Astrocyte of the spinal cord (primary cell): ENCODE results near the gene AURKAIP1.
A peak's percentile ranks its signal among the peaks of the same experiment; 100 is the strongest.

Experiments used
- DNase-seq: peaks from one replicate; pipeline ENCODE4 v3.0.0; 2011; ENCODE audit warnings: low read depth, low spot score
- H3K4me3 ChIP-seq: 2 replicates; pipeline ENCODE4 v1.5.1; 2011; ENCODE audit warnings: low read depth, mild to moderate bottlenecking, low read length, moderate library complexity
- in situ Hi-C: cut with HindIII; loops from 2 replicates; pipeline ENCODE4 v1.10.0; 2017; ENCODE audit warnings: low sequenced_read_pairs
- TF ChIP-seq, protein P1 (sequence below): IDR thresholded peaks from 2 replicates; pipeline ENCODE4 v1.5.1; 2012; ENCODE audit warnings: low read depth, mild to moderate bottlenecking, low read length, inconsistent platforms

Gene AURKAIP1

DNA sequence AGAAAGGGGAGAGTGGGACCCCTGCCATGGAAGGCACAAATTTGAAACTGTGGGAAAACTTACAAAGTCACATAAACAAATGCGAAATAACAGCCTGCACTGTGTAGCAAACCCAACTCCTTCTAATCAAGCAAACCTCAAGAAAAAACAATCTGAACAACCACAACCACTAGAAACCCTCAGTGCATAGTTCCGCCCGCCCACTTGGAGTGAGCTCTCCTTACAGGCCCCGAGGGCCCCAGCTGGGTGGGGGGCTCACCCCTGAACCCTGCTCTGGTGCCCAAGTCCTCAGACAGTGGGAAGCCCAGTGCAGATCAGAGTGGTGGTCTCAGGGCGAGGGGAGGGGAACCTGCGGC lies 15.7 kb downstream of the AURKAIP1 start:
- TF ChIP-seq, protein P1, sequence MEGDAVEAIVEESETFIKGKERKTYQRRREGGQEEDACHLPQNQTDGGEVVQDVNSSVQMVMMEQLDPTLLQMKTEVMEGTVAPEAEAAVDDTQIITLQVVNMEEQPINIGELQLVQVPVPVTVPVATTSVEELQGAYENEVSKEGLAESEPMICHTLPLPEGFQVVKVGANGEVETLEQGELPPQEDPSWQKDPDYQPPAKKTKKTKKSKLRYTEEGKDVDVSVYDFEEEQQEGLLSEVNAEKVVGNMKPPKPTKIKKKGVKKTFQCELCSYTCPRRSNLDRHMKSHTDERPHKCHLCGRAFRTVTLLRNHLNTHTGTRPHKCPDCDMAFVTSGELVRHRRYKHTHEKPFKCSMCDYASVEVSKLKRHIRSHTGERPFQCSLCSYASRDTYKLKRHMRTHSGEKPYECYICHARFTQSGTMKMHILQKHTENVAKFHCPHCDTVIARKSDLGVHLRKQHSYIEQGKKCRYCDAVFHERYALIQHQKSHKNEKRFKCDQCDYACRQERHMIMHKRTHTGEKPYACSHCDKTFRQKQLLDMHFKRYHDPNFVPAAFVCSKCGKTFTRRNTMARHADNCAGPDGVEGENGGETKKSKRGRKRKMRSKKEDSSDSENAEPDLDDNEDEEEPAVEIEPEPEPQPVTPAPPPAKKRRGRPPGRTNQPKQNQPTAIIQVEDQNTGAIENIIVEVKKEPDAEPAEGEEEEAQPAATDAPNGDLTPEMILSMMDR: no peak
- DNase-seq: peak; percentile 83
- in situ Hi-C loops: no loop called here
- H3K4me3 ChIP-seq: no peak overlapping the region

DNA sequence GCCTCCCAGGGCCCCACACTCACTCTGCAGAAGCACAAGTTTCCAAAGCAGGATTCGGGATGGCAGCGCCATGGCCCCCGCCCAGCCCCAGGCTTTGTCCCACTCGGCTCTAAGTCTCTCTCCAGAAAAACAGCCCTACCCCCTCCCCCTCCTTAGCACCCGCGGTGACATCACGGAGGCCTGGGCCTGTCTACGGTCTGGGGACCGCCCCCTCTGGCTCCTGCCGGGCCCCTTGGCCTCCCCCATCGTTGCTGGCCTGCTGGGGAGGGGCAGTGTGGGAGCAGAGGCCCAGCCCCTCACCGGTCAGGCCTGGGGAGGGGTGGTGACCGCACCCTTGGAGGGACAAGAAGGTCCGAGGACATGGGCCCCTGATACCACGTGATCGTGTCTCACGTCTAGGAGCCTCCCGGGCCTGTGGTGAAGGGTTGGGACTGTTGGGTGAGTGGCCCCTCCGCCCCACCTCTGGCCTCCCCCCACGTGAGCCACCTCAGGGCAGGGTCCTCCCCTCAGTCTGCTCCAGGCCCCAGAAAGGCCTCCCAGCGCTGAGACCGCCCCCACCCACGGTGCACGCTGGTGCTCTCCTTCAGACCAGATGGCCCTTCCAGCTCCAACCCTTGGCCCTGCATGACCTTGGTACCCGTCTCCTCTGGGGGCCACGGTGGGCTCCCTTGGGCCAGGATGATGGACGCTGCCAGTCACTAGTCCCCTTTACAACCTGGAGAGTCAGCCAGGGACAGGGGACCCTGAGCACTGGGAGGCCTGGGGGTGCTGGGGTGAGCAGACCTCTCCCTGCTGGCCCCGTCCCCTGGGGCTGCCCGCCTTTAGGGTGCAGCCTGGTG lies 16.4 kb downstream of the AURKAIP1 start, which contains the start of gene MXRA8:
TSS of gene MXRA8 (minus strand) at position 123 of the 839 bp plus-strand sequence. CDS start at position 72, 51 bp downstream.
- H3K4me3 ChIP-seq: peak within 1 kb of the TSS; percentile 77
- peak; percentile 87 for DNase-seq
- in situ Hi-C loops: no loop called here
- TF ChIP-seq, protein P1: no peak

DNA sequence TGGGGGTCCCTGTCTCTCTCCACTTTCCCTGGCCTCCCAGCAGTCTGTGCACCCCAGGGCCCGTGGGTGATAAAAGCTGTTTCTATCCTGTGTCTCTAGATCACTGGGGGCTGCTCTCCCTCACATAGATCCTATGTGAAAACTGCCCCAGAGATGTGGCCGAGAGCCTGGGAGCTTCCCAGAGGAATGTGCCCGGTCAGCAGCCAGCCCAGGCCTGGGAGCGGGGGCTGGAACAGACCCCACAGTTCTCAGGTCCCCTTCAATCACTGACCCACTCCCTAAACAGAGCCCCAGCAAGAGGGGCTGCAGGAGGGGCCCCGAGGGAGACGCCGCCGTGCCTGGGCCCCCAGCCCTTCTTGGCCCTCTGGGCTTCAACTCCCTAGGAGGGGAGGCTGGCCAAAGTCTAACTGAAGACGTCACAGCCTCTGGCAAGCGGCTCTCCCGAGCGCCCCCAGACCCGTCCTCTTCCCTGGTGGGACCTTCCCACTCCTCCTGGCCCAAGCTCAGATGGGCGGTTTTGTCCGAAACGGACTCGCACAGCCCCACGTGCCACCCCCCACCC lies 17.1 kb downstream of the AURKAIP1 start:
- in situ Hi-C loops: no loop called here
- H3K4me3 ChIP-seq: peak overlapping the region; percentile 77
- no peak for DNase-seq
- TF ChIP-seq, protein P1: no peak

DNA sequence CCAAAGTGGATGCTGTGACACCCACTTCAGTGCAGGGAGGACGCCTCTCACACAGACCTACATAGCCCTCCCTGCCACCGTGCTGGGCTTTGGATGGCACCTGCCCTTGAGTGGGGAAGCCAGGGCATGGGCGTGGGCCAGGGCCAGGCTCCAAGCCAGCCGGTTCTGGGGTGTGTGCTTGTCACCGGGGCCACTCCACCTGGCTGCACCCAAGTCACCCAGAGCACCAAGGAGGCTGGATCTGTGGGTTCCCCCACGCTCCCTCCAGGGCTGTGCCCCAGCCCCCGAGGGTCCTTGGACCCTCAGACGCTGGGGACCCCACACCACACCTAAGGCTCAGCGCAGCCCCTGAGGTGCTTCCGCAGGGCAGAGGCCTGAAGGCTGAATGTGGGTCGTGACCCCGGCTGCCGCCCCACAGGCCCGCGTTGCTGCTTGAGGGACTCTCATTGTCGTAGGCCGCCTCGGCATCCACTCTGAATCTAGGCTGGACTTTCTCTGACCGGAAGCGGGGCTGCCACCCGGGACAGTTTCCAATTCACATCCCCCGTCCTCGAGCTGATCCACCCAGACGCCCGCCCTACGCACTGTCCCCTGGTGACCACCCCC lies 18.1 kb downstream of the AURKAIP1 start:
- H3K4me3 ChIP-seq: peak overlapping the region; percentile 77
- no peak for DNase-seq
- TF ChIP-seq, protein P1: no peak
- in situ Hi-C loops: no loop called here

DNA sequence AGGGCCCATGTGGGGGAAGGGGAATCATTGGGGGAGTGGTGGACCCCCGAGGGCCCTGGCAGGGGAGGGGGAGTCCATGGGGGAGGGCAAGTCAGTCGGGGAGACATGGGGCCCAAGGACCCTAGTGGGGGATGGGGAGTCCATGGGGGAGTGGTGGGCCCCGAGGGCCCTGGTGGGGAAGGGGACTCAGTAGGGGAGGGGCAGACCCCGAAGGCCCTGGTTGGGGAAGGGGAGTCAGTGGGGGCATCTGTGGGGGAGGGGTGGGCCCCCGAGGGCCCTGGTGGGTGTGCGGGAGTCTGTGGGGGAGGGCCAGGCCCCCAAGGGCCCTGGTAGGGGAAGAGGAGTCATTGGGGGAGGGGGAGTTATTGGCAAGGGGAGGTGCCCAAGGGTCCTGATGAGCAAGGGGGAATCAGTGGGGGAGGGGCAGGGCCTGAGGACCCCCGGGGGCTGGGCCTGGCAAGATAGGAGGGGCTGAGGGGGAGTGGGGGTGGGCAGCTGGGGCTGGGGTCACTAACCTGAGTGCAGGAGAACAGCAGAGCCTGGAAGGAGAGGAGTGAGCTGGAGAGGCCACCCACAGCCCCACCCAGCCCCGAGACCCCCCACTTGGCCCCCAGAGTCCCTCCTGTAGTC lies 18.7 kb downstream of the AURKAIP1 start:
- H3K4me3 ChIP-seq: peak overlapping the region; percentile 77
- TF ChIP-seq, protein P1: no peak
- DNase-seq: no peak
- in situ Hi-C loops: no loop called here

DNA sequence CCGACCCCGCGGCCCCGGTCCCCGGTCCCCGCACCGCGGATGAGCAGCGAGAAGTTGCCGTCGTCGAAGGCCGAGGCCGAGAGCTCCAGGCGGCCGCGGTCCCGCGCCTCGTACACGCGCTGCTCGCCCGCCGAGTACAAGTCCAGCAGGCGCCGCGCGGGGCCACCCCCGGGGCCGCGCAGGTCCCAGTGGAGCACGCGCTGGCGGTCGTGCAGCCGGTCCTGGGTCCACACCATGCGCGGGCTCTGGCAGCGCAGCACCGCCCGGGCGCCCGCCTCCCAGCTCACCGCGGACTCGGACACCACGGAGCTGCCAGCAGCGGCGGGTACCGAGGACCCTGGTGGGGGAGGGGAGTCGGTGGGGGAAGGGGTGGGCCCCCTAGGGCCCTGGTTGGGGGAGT lies 19.6 kb downstream of the AURKAIP1 start:
- in situ Hi-C loops: no loop called here
- TF ChIP-seq, protein P1: no peak
- no peak for DNase-seq
- H3K4me3 ChIP-seq: peak overlapping the region; percentile 5
